Measurements from ENCODE around the gene C10orf67. TPM values are rescaled to one million over a fixed set of nuclear protein-coding genes. Genes with fewer than 3 reads are reported as not detected.
A peak's percentile ranks its signal among the peaks of the same experiment; 100 is the strongest.

The C10orf67 gene
- total and polyA plus RNA-seq, 2 experiments from 2014 or later: 0.16 TPM; not detected in 1

- H3K27me3 ChIP-seq (ENCODE audit: insufficient read depth): peaks cover 32% of the 10 kb centered on the region
- no peaks in the 10 kb centered on the region for H3F3A ChIP-seq (replicated peaks; ENCODE audit: low read depth)
- H3K79me2 ChIP-seq (replicated peaks; ENCODE audit: insufficient read depth): no peaks in the 10 kb centered on the region
- ATAC-seq (peak; percentile 82), DNase-seq (ENCODE audit: low spot score) (peak; percentile 90)
- Mint-ChIP-seq H3K4me3 (peak overlapping the region; percentile 90), H3K9me3 (no peaks in the 10 kb centered on the region), H3K4me1 (peaks cover 8% of the 10 kb centered on the region; the same call in 2 of the 3 replicates), H3K36me3 (ENCODE audit: low read depth) (no peaks in the 10 kb centered on the region), H3K27ac (no peak overlapping the region), H3K27me3 (ENCODE audit: insufficient read depth, low read depth, poor library complexity) (peaks cover 11% of the 10 kb centered on the region)
- TF ChIP-seq CTCF (conservative IDR thresholded peaks at IDR 0.05; ENCODE audit: low read depth in 2 of 2) (no peak), EZH2 (IDR thresholded peaks at IDR 0.05; ENCODE audit: low read depth, unreplicated experiment) (peak; percentile 31)
- H3K9me2 ChIP-seq (ENCODE audit: insufficient read depth): no peaks in the 10 kb centered on the region
- H3K36me3 ChIP-seq (ENCODE audit: insufficient read depth): no peaks in the 10 kb centered on the region
- peaks cover 14% of the 10 kb centered on the region for H3K4me1 ChIP-seq (ENCODE audit: insufficient read depth)
- no peaks in the 10 kb centered on the region for H4K20me1 ChIP-seq (replicated peaks; ENCODE audit: insufficient read depth)
- H2AFZ ChIP-seq: peak overlapping the region; percentile 99
- peak overlapping the region; percentile 86 for H3K4me3 ChIP-seq
- H3K27ac ChIP-seq (ENCODE audit: low read depth): no peak overlapping the region
- H3K4me2 ChIP-seq: peak overlapping the region; percentile 95
These were observed 881 bp downstream of the C10orf67 start for GRCh38 chr10:23343591-23344240.

GRCh38 chr10:23342213-23342884 is 2.2 kb downstream of the C10orf67 start:
- Histone ChIP-seq H2AFZ (no peak overlapping the region), H3F3A (replicated peaks; ENCODE audit: low read depth) (no peaks in the 10 kb centered on the region), H3K4me3 (no peak overlapping the region), H3K27ac (ENCODE audit: low read depth) (no peak overlapping the region), H3K4me1 (ENCODE audit: insufficient read depth) (peaks cover 14% of the 10 kb centered on the region), H4K20me1 (replicated peaks; ENCODE audit: insufficient read depth) (no peaks in the 10 kb centered on the region), H3K27me3 (ENCODE audit: insufficient read depth) (peaks cover 32% of the 10 kb centered on the region), H3K79me2 (replicated peaks; ENCODE audit: insufficient read depth) (no peaks in the 10 kb centered on the region), H3K4me2 (no peak overlapping the region), H3K36me3 (ENCODE audit: insufficient read depth) (no peaks in the 10 kb centered on the region), H3K9me2 (ENCODE audit: insufficient read depth) (no peaks in the 10 kb centered on the region)
- Mint-ChIP-seq H3K4me1 (peaks cover 8% of the 10 kb centered on the region), H3K36me3 (ENCODE audit: low read depth) (no peaks in the 10 kb centered on the region), H3K4me3 (no peak overlapping the region), H3K27ac (no peak overlapping the region), H3K9me3 (no peaks in the 10 kb centered on the region), H3K27me3 (ENCODE audit: insufficient read depth, low read depth, poor library complexity) (peaks cover 11% of the 10 kb centered on the region)
- DNase-seq (ENCODE audit: low spot score) (no peak), ATAC-seq (no peak)
- TF ChIP-seq STAT1 (IDR thresholded peaks at IDR 0.05; ENCODE audit: unreplicated experiment) (no peak), NANOG (IDR thresholded peaks at IDR 0.05; ENCODE audit: borderline replicate concordance) (no peak), JUNB (IDR thresholded peaks at IDR 0.05; ENCODE audit: unreplicated experiment) (no peak), CREB1 (CRISPR knock-in tag; IDR thresholded peaks at IDR 0.05; ENCODE audit: low read depth) (no peak), EZH2phosphoT487 (IDR thresholded peaks at IDR 0.05; ENCODE audit: unreplicated experiment) (no peak), ZNF331 (CRISPR knock-in tag; IDR thresholded peaks at IDR 0.05; ENCODE audit: low read depth) (no peak), REST (IDR thresholded peaks at IDR 0.05; ENCODE audit: unreplicated experiment) (no peak), CTCF (conservative IDR thresholded peaks at IDR 0.05; ENCODE audit: low read depth in 2 of 2) (no peak), EZH2 (IDR thresholded peaks at IDR 0.05; ENCODE audit: low read depth, unreplicated experiment) (no peak), ETS1 (IDR thresholded peaks at IDR 0.05) (no peak)
